Endodermal cell (in vitro differentiated cells): ENCODE data around the gene ARHGEF28. TPM values are rescaled to one million over a fixed set of nuclear protein-coding genes. Genes with fewer than 3 reads are reported as not detected.

ENCODE experiments used
- DNase-seq: peaks from one replicate; pipeline ENCODE4 v3.0.0-alpha.2; 2017
- H3K27ac ChIP-seq: 2 replicates; pipeline ENCODE4 v1.5.1; 2013; ENCODE audit warnings: mild to moderate bottlenecking, low read depth, low read length, moderate library complexity
- H3K27me3 ChIP-seq: 2 replicates; pipeline ENCODE4 v1.6.1; 2013; ENCODE audit warnings: mild to moderate bottlenecking, low read length, moderate library complexity; ENCODE audit not compliant: insufficient read depth, control insufficient read depth, poor library complexity, severe bottlenecking
- H3K36me3 ChIP-seq: 2 replicates; pipeline ENCODE4 v1.7.0; 2013; ENCODE audit warnings: mild to moderate bottlenecking, low read length, moderate library complexity; ENCODE audit not compliant: control insufficient read depth, insufficient read depth
- H3K4me1 ChIP-seq: one replicate; pipeline ENCODE4 v1.7.0; 2013; ENCODE audit warnings: low read length; ENCODE audit not compliant: control insufficient read depth, insufficient read depth
- H3K4me3 ChIP-seq: 2 replicates; pipeline ENCODE4 v1.5.1; 2013; ENCODE audit warnings: mild to moderate bottlenecking, low read length, moderate library complexity
- H3K9ac ChIP-seq: 2 replicates; pipeline ENCODE4 v1.6.1; 2013; ENCODE audit warnings: mild to moderate bottlenecking, low read length, moderate library complexity; ENCODE audit not compliant: poor library complexity, severe bottlenecking; ENCODE audit errors: extremely low read depth
- H3K9me3 ChIP-seq: 2 replicates; pipeline ENCODE4 v1.6.1; 2013; ENCODE audit warnings: mild to moderate bottlenecking, low read length, moderate library complexity; ENCODE audit not compliant: control insufficient read depth
- H3K27ac Mint-ChIP-seq: 2 replicates; pipeline ENCODE4 v1.8.0; 2020; ENCODE audit warnings: mixed read lengths
- H3K27me3 Mint-ChIP-seq: 2 replicates; pipeline ENCODE4 v1.8.0; 2021; ENCODE audit warnings: mild to moderate bottlenecking, mixed read lengths; ENCODE audit not compliant: insufficient read depth
- H3K36me3 Mint-ChIP-seq: 2 replicates; pipeline ENCODE4 v1.8.0; 2020; ENCODE audit warnings: low read depth, mixed read lengths
- H3K4me1 Mint-ChIP-seq: 2 replicates; pipeline ENCODE4 v1.8.0; 2020; ENCODE audit warnings: mixed read lengths
- H3K4me3 Mint-ChIP-seq: 2 replicates; pipeline ENCODE4 v1.8.0; 2020; ENCODE audit warnings: mild to moderate bottlenecking, moderate library complexity, mixed read lengths
- H3K9me3 Mint-ChIP-seq: 2 replicates; pipeline ENCODE4 v1.8.0; 2020; ENCODE audit warnings: mild to moderate bottlenecking, mixed read lengths
- WGBS, 2 experiments: methylation state at CpG; one replicate each; pipeline versions ENCODE4 v1.1.5 to v1.1.7; 2013; ENCODE audit warnings: missing lambda C conversion rate in 2 of 2, mixed read lengths in 1 of 2; ENCODE audit not compliant: insufficient coverage in 1 of 2, insufficient read length in 1 of 2; 5-methylcytosine and 5-hydroxymethylcytosine counted together
- total RNA-seq, 2 donors: library from RNA; stranded (reverse); fragmentation: NEBNext Ultra II Directional in 1 of 2; extraction: Animal tissue kit (Norgen Biotek cat#: 25700) in 1 of 2; gene quantifications; 2 replicates in 1 of 2; 3 replicates in 1 of 2; pipeline ENCODE4 v1.2.1, GENCODE V29; 2021
- TF ChIP-seq, protein P1 (sequence below): fragments of 200-600 bp; sonication (generic); conservative IDR thresholded peaks from 2 replicates; pipeline ENCODE4 v1.5.0; 2021; ENCODE audit warnings: antibody characterized with exemption, mild to moderate bottlenecking

ARHGEF28 gene
- total RNA-seq, 2 donors from 2014 or later = 0.92 to 1.2 TPM

GRCh38 chr5:73975845-73976244, 349.8 kb downstream of the ARHGEF28 start:
- Mint-ChIP-seq H3K36me3 (no peaks in the 10 kb centered on the region), H3K27ac (no peak overlapping the region), H3K9me3 (no peaks in the 10 kb centered on the region), H3K27me3 (peaks cover 12% of the 10 kb centered on the region), H3K4me3 (no peak overlapping the region), H3K4me1 (peaks cover 3% of the 10 kb centered on the region)
- no peaks in the 10 kb centered on the region for H3K27me3 ChIP-seq
- H3K27ac ChIP-seq = no peak overlapping the region
- TF ChIP-seq, protein P1, sequence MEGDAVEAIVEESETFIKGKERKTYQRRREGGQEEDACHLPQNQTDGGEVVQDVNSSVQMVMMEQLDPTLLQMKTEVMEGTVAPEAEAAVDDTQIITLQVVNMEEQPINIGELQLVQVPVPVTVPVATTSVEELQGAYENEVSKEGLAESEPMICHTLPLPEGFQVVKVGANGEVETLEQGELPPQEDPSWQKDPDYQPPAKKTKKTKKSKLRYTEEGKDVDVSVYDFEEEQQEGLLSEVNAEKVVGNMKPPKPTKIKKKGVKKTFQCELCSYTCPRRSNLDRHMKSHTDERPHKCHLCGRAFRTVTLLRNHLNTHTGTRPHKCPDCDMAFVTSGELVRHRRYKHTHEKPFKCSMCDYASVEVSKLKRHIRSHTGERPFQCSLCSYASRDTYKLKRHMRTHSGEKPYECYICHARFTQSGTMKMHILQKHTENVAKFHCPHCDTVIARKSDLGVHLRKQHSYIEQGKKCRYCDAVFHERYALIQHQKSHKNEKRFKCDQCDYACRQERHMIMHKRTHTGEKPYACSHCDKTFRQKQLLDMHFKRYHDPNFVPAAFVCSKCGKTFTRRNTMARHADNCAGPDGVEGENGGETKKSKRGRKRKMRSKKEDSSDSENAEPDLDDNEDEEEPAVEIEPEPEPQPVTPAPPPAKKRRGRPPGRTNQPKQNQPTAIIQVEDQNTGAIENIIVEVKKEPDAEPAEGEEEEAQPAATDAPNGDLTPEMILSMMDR = no peak
- H3K4me3 ChIP-seq = no peak overlapping the region
- H3K9ac ChIP-seq = no peak overlapping the region
- H3K36me3 ChIP-seq = no peaks in the 10 kb centered on the region
- no peak for DNase-seq
- no peaks in the 10 kb centered on the region for H3K9me3 ChIP-seq
- WGBS, 2 experiments = 91 to 100% methylated on average over 3 of the region's 4 CpGs
- H3K4me1 ChIP-seq = no peaks in the 10 kb centered on the region

GRCh38 chr5:73977146-73977545, 351.1 kb downstream of the ARHGEF28 start:
- 100% methylated on average over 1 of the region's 1 CpG for WGBS, 2 experiments
- Histone ChIP-seq H3K27me3 (peaks cover 2% of the 10 kb centered on the region), H3K9me3 (no peaks in the 10 kb centered on the region), H3K36me3 (no peaks in the 10 kb centered on the region), H3K4me3 (no peak overlapping the region), H3K4me1 (no peaks in the 10 kb centered on the region), H3K9ac (no peak overlapping the region), H3K27ac (no peak overlapping the region)
- DNase-seq = no peak
- H3K4me3 Mint-ChIP-seq = no peak overlapping the region
- peaks cover 6% of the 10 kb centered on the region for H3K27me3 Mint-ChIP-seq
- peaks cover 3% of the 10 kb centered on the region for H3K4me1 Mint-ChIP-seq
- no peak overlapping the region for H3K27ac Mint-ChIP-seq
- H3K9me3 Mint-ChIP-seq = no peaks in the 10 kb centered on the region
- H3K36me3 Mint-ChIP-seq = no peaks in the 10 kb centered on the region
- TF ChIP-seq, protein P1 = no peak

DNA sequence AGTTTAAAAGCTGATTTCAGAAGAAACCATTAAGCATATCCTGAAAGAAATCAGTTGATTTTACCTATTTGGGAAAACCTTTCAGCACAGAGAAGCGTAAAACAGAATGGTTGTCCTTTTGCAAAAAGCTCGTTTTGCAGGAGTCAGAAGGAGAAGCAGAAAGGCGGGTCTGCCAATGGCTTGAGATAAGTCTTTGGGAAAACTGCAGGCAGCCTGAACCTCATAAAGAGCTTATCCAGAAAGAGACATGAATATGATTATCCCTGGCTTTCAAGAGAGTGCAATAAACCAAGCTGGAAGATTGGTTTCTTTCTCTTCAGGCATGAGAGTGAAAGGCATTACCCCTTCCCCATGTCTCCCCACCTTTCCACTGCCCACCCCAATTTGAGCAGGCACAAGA, 353.3 kb downstream of the ARHGEF28 start:
- no peak overlapping the region for H3K4me3 Mint-ChIP-seq
- 90 to 95% methylated on average over 3 of the region's 3 CpGs for WGBS, 2 experiments
- H3K9me3 ChIP-seq = no peaks in the 10 kb centered on the region
- H3K27ac Mint-ChIP-seq = no peak overlapping the region
- TF ChIP-seq, protein P1 = no peak
- H3K4me1 Mint-ChIP-seq = peaks cover 18% of the 10 kb centered on the region
- H3K27ac ChIP-seq = no peak overlapping the region
- H3K4me3 ChIP-seq = no peak overlapping the region
- no peaks in the 10 kb centered on the region for H3K9me3 Mint-ChIP-seq
- no peaks in the 10 kb centered on the region for H3K36me3 ChIP-seq
- peaks cover 6% of the 10 kb centered on the region for H3K27me3 ChIP-seq
- no peaks in the 10 kb centered on the region for H3K36me3 Mint-ChIP-seq
- H3K9ac ChIP-seq = no peak overlapping the region
- peaks cover 15% of the 10 kb centered on the region for H3K4me1 ChIP-seq
- H3K27me3 Mint-ChIP-seq = peaks cover 4% of the 10 kb centered on the region
- no peak for DNase-seq
